HG03565 (cell line): ENCODE data around the gene HEATR1.
"Not testable (repeated sequence)": the region's sequence is repeated elsewhere in the genome, so short reads cannot be mapped to it uniquely, and the experiment has no call there.

ENCODE experiments used
- ATAC-seq: cut with Tn5 transposase; IDR thresholded peaks from one replicate; pipeline ENCODE4 v1.9.1; 2021; ENCODE audit warnings: mild to moderate bottlenecking, moderate library complexity; ENCODE audit not compliant: unreplicated experiment

Gene HEATR1

DNA sequence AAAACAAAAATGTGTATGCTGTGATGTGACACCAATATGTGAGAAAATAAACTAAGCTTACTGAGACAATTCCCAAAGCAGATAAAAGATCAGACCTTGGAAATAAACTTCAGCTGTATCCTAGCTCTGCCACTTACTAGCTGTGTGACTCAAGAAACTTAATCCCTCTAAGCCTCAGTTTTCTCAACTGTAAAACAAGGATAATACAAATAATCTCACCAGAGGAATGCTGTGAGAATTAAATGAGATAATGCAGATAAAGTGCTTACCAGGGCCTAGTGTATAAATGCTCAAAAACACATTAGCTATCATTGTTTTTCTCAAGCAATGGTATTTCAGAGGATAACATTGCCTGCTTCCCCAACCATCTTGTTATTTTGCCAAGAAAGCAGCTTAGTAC lies 2.1 kb downstream of the HEATR1 start:
- ATAC-seq: no peak

- ATAC-seq: no peak
Observed at GRCh38 chr1:236590553-236591150, 13.7 kb downstream of the HEATR1 start.

GRCh38 chr1:236589531-236589930 lies 14.8 kb downstream of the HEATR1 start:
- no peak for ATAC-seq

GRCh38 chr1:236581528-236581927 lies 22.8 kb downstream of the HEATR1 start:
- no peak for ATAC-seq

- not testable (repeated sequence) for ATAC-seq
Observed at GRCh38 chr1:236580404-236580803, 23.9 kb downstream of the HEATR1 start.

DNA sequence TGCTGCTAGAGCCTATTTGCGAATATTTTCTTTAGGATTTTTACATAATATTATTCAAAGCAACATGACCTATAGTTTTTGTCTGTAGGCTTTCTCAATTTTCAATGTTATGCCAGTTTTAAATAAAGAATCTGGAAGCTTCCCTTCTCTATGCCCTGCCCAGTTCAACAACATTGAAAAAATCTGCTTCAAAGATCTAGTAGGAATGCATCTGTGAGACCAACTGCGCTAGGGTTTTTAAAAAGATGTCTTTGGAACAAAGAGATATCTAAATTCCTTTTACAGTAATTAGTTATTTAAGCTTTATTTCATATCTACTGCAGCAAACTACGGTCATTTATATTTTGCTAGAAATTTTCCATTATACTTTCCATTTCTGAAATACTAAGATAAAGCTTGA lies 25.7 kb downstream of the HEATR1 start:
- no peak for ATAC-seq

GRCh38 chr1:236577041-236577440 lies 27.3 kb downstream of the HEATR1 start:
- not testable (repeated sequence) for ATAC-seq

- no peak for ATAC-seq
Observed at GRCh38 chr1:236576004-236576403, 28.3 kb downstream of the HEATR1 start.

DNA sequence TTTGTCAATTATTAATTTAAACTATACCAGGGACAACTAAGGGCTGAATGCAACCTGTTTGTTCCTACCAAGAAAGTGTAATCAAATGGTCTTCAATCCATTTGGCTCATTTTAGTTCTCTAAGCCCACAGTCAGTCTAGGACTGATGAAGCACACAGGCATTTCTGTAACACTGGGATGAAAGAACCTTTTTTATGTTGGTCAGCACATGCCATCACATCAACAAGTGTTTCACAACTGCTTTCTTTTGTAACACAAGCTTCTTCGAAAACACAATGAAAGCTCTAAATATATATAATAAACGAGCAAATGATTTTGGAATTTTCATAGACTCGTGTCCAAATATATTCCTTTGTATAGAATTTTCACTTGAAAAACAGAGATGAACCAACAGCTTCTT lies 28.8 kb downstream of the HEATR1 start:
- no peak for ATAC-seq

DNA sequence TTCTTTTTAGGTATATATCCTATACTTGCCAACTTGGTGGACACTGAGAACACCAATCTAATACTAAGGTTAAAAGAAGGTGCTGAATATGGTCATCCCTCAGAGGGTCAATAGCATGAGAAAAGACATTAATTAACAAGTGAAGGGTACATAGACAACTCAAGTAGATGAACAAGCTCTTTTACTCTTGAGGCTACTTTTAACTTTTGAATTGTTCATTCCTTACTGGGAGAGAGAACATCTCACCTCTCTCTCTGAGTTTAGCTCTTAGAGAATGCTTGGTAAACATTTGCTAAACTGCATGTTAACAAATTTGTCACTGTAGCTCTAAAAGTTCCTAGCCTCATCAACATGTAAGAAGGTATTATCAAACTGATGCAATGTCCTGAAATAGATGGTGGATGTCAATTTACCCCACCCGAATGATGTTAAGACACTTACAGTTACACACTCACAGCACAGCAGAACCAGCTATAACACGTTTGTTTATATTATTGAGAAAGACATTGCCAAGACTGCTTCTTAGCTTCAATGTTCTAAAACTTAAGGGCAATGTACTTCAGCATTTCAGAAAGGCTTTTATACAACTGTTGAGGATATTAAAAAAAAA lies 35.9 kb downstream of the HEATR1 start:
- no peak for ATAC-seq

- no peak for ATAC-seq
Observed at GRCh38 chr1:236565530-236565929, 38.8 kb downstream of the HEATR1 start.

DNA sequence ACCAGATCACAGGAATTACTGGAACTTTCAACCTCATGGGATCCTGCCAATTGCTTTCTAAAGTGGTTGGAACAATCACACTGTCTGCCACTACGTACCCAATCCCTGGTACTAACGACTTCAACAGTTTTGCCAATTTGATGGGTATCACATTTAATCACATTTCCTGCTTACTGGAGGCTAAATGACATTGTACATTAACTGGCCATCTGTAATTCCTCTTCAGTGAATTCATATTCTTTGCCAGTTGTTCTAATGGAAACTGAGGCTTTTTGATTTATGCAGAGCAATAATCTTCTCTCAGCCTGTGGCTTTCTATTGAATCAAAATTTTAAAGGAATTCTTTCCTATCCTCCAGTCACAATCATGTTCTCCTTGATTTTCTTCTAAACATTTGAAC lies 42.3 kb downstream of the HEATR1 start:
- no peak for ATAC-seq

DNA sequence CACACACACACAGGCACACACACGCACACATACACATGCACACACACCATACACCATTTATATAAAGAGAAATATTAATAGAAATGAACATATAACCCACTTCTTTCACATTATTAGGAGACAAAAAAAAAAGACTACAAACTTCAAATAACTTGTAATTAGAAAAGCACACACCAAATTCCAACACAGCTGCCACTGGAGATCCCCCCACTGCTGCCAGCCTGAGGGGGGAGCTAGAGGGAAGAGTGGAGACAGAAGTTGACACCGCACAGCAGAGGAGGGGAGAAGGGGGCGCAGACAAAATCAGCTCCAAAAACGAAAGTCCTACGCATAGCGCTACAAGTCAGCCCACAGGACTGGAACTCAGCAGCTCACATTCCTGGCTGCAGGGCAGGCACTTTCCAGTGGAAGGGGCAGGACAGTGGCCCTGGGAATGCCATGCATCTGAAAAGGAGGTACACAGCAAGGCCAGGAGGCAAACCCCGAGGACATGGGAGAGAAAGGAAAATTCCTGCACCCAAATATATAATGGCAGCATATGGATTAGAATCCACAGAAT lies 44.0 kb downstream of the HEATR1 start:
- ATAC-seq: no peak

- ATAC-seq: no peak
Observed at GRCh38 chr1:236558846-236559245, 45.5 kb downstream of the HEATR1 start.

GRCh38 chr1:236558081-236558480 lies 46.2 kb downstream of the HEATR1 start:
- no peak for ATAC-seq

- ATAC-seq: no peak
Observed at GRCh38 chr1:236556606-236557005, 47.7 kb downstream of the HEATR1 start.

GRCh38 chr1:236553370-236553769 lies 50.9 kb downstream of the HEATR1 start:
- ATAC-seq: no peak

DNA sequence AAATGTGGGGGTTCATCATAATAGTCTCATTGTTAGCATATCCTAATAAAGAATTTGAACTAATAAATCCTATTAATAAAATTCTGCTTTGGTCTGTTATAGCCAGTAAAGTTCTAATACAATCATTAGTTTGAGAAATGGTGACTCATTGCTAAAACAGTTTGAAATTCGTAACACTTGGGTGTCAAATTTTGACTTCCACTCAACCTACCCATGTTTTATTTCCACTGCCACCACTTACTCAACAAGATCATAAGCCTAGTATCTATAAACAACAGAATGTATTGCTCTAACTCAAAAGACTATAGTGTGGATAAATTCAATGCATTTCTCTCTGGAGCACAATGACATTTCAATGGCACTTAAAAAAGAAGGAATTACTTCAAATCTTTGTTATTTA lies 51.4 kb downstream of the HEATR1 start:
- no peak for ATAC-seq

GRCh38 chr1:236552096-236552495 lies 52.2 kb downstream of the HEATR1 start:
- ATAC-seq: no peak

DNA sequence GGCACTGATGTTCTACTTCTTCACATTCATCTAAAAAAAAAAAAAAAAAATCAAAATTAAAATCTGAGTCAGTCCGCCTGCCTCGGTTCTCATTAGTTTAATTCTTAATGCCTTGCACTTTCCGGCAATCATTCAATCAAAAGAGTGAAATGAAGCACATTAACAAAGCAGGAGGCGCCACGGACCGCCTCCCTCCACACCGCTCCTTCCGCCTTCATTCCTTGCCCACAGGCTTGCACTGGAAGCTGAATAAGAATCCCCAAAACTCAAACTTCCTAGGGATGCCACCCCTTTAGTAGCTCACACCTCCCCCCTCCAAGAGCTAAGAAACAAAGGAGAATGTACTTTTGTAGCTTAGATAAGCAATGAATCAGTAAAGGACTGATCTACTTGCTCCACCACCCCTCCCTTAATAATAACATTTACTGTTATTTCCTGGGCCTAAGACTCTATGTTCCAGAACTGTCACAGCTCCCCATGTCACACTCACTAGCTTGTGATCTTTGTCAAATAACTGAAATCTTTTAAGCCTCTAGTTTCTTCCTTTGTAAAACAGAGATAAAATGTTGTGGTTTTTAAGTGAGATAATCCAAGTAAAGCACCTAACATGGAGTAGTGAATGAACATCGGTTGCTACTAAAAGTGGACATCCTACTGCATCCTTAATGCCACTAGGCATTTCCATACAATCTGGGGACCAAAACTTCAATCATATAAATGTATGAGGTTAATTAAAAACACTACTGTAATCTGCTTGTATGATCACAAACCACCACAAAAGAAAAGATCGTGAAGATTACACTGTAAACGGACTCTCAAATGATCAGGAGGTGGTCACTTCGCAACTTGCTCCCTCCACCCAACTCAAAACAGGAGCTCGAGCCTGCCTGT lies 53.1 kb downstream of the HEATR1 start:
- no peak for ATAC-seq

- ATAC-seq: no peak
Observed at GRCh38 chr1:236548452-236548851, 55.9 kb downstream of the HEATR1 start.
